ENCODE results near the gene GNAS-AS1.

Gene GNAS-AS1

DNA sequence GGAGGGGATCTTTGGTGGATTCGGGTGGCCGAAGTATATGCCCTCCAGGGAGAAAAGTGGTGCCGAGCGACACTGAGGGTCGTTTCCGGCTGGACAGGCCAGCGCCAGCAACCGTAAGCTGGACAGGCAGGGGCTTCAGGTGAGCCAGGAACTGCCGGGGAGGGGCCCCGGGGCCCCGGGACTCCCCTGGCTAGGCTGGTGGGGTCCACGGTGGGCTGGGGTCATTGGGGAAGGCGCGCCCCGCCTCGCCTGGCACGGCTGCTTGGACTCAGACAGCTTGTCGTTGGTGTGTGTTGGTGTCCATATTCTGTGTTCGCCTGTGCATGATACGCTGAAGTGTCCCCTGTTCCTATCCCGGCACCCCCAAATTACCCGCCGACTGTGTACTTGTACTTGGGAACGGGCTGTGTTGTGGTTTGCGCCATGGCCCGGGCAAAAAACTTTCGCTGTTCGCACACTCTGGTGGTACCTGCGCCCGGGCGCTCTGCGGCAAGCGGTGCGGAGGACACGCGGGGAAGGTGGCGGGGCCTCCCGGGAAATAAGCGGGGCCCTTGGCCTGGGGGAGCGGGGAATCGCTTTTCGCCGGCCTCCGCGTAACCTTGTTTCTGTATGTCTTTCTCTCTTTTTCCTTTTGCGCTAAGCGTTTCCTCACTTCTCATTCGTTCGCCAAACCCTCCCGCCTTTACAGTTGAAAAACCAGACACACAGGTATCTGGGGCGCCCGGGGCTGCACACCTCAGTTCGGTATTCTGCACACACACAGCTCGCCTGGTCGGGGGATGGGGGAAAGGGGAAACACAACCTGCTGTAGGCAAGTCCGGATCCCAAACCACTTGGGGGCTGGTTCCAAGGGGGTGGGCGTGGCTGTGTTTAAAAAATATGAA, 5.0 kb upstream of the GNAS-AS1 start:
- TF ChIP-seq RAD21 (IDR thresholded peaks at IDR 0.05; ENCODE audit: low read depth), result no peak
- TF ChIP-seq CREB1 (IDR thresholded peaks at IDR 0.05; ENCODE audit: low read depth), result no peak
- no peak for TF ChIP-seq TCF12 (IDR thresholded peaks at IDR 0.05; ENCODE audit: low read depth)
- no peak for TF ChIP-seq TEAD4 (IDR thresholded peaks at IDR 0.05)
- TF ChIP-seq NFIC (IDR thresholded peaks at IDR 0.05), result no peak
- no peak for TF ChIP-seq TAF1 (IDR thresholded peaks at IDR 0.05; ENCODE audit: low read depth)
- TF ChIP-seq, protein P1, sequence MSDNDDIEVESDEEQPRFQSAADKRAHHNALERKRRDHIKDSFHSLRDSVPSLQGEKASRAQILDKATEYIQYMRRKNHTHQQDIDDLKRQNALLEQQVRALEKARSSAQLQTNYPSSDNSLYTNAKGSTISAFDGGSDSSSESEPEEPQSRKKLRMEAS (IDR thresholded peaks at IDR 0.05), result no peak
- no peak for TF ChIP-seq FOXM1 (IDR thresholded peaks at IDR 0.05; ENCODE audit: borderline replicate concordance, low read depth)
- TF ChIP-seq EP300 (IDR thresholded peaks at IDR 0.05; ENCODE audit: borderline replicate concordance), result no peak
- TF ChIP-seq ZBTB7A (IDR thresholded peaks at IDR 0.05; ENCODE audit: low read depth), result no peak
- TF ChIP-seq EGR1 (IDR thresholded peaks at IDR 0.05), result no peak
- TF ChIP-seq, protein P2, sequence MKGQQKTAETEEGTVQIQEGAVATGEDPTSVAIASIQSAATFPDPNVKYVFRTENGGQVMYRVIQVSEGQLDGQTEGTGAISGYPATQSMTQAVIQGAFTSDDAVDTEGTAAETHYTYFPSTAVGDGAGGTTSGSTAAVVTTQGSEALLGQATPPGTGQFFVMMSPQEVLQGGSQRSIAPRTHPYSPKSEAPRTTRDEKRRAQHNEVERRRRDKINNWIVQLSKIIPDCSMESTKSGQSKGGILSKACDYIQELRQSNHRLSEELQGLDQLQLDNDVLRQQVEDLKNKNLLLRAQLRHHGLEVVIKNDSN (IDR thresholded peaks at IDR 0.05), result no peak
- TF ChIP-seq YY1 (IDR thresholded peaks at IDR 0.05; ENCODE audit: low read depth), result no peak
- TF ChIP-seq REST (IDR thresholded peaks at IDR 0.05; ENCODE audit: low read depth), result no peak
- no peak for TF ChIP-seq CEBPB (IDR thresholded peaks at IDR 0.05)

DNA sequence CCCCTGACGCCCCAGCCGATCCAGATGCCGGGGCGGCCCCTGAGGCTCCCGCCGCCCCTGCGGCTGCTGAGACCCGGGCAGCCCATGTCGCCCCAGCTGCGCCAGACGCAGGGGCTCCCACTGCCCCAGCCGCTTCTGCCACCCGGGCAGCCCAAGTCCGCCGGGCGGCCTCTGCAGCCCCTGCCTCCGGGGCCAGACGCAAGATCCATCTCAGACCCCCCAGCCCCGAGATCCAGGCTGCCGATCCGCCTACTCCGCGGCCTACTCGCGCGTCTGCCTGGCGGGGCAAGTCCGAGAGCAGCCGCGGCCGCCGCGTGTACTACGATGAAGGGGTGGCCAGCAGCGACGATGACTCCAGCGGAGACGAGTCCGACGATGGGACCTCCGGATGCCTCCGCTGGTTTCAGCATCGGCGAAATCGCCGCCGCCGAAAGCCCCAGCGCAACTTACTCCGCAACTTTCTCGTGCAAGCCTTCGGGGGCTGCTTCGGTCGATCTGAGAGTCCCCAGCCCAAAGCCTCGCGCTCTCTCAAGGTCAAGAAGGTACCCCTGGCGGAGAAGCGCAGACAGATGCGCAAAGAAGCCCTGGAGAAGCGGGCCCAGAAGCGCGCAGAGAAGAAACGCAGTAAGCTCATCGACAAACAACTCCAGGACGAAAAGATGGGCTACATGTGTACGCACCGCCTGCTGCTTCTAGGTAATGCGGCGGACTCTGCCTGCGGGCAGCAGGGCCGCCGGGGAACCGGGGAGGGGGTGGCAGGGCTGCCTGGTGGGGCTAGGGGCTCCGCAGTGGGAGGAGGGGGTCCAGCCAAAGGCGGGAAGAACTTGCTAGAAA, 4.2 kb upstream of the GNAS-AS1 start:
- TF ChIP-seq, protein P1 (IDR thresholded peaks at IDR 0.05), result no peak
- no peak for TF ChIP-seq FOXM1 (IDR thresholded peaks at IDR 0.05; ENCODE audit: borderline replicate concordance, low read depth)
- TF ChIP-seq, protein P2 (IDR thresholded peaks at IDR 0.05), result no peak
- no peak for TF ChIP-seq RAD21 (IDR thresholded peaks at IDR 0.05; ENCODE audit: low read depth)
- no peak for TF ChIP-seq CEBPB (IDR thresholded peaks at IDR 0.05)
- TF ChIP-seq YY1 (IDR thresholded peaks at IDR 0.05; ENCODE audit: low read depth), result no peak
- no peak for TF ChIP-seq ZBTB7A (IDR thresholded peaks at IDR 0.05; ENCODE audit: low read depth)
- TF ChIP-seq TEAD4 (IDR thresholded peaks at IDR 0.05), result no peak

GRCh38 chr20:58853976-58854637, 3.4 kb upstream of the GNAS-AS1 start:
- TF ChIP-seq NFIC (IDR thresholded peaks at IDR 0.05) (no peak), CEBPB (IDR thresholded peaks at IDR 0.05) (no peak), FOXM1 (IDR thresholded peaks at IDR 0.05; ENCODE audit: borderline replicate concordance, low read depth) (no peak), RAD21 (IDR thresholded peaks at IDR 0.05; ENCODE audit: low read depth) (no peak), CREB1 (IDR thresholded peaks at IDR 0.05; ENCODE audit: low read depth) (no peak), EGR1 (IDR thresholded peaks at IDR 0.05) (no peak), TEAD4 (IDR thresholded peaks at IDR 0.05) (no peak), YY1 (IDR thresholded peaks at IDR 0.05; ENCODE audit: low read depth) (no peak)
- TF ChIP-seq, protein P2 (IDR thresholded peaks at IDR 0.05), result no peak
- TF ChIP-seq, protein P1 (IDR thresholded peaks at IDR 0.05), result no peak

DNA sequence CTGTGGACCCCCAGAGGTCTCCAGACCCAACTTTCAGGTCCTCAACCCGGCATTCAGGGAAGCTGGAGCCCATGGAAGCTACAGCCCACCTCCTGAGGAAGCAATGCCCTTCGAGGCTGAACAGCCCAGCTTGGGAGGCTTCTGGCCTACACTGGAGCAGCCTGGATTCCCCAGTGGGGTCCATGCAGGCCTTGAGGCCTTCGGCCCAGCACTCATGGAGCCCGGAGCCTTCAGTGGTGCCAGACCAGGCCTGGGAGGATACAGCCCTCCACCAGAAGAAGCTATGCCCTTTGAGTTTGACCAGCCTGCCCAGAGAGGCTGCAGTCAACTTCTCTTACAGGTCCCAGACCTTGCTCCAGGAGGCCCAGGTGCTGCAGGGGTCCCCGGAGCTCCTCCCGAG, 2.8 kb upstream of the GNAS-AS1 start:
- no peak for TF ChIP-seq EP300 (IDR thresholded peaks at IDR 0.05; ENCODE audit: borderline replicate concordance)
- TF ChIP-seq, protein P1 (IDR thresholded peaks at IDR 0.05), result no peak
- no peak for TF ChIP-seq FOXM1 (IDR thresholded peaks at IDR 0.05; ENCODE audit: borderline replicate concordance, low read depth)

GRCh38 chr20:58852543-58853271, 2.0 kb upstream of the GNAS-AS1 start, which contains the start of gene GNAS:
Gene GNAS, plus strand, starts transcription at chr20:58852716.
- TF ChIP-seq RAD21 (IDR thresholded peaks at IDR 0.05; ENCODE audit: low read depth), result no peak
- TF ChIP-seq CREB1 (IDR thresholded peaks at IDR 0.05; ENCODE audit: low read depth), result no peak
- TF ChIP-seq ZBTB7A (IDR thresholded peaks at IDR 0.05; ENCODE audit: low read depth), result no peak
